GM12864 (cell line): ENCODE results near the gene RGS11.
"Not testable (repeated sequence)": the region's sequence is repeated elsewhere in the genome, so short reads cannot be mapped to it uniquely, and the experiment has no call there.

Source experiments
- DNase-seq: peaks from one replicate; pipeline ENCODE4 v3.0.0-alpha.2; 2011; ENCODE audit warnings: low read depth
- H3K4me3 ChIP-seq: 2 replicates; pipeline ENCODE4 v1.5.1; 2011; ENCODE audit warnings: mild to moderate bottlenecking, low read depth, low read length, control low read depth
- TF ChIP-seq, protein P1 (sequence below): IDR thresholded peaks from 2 replicates; pipeline ENCODE4 v1.5.1; 2011; ENCODE audit warnings: low read depth, mild to moderate bottlenecking, moderate library complexity, low read length, control low read depth, inconsistent platforms; ENCODE audit errors: missing control alignments

RGS11 gene

GRCh38 chr16:268141-269053, 7.3 kb downstream of the RGS11 start:
- H3K4me3 ChIP-seq: no peak overlapping the region
- TF ChIP-seq, protein P1, sequence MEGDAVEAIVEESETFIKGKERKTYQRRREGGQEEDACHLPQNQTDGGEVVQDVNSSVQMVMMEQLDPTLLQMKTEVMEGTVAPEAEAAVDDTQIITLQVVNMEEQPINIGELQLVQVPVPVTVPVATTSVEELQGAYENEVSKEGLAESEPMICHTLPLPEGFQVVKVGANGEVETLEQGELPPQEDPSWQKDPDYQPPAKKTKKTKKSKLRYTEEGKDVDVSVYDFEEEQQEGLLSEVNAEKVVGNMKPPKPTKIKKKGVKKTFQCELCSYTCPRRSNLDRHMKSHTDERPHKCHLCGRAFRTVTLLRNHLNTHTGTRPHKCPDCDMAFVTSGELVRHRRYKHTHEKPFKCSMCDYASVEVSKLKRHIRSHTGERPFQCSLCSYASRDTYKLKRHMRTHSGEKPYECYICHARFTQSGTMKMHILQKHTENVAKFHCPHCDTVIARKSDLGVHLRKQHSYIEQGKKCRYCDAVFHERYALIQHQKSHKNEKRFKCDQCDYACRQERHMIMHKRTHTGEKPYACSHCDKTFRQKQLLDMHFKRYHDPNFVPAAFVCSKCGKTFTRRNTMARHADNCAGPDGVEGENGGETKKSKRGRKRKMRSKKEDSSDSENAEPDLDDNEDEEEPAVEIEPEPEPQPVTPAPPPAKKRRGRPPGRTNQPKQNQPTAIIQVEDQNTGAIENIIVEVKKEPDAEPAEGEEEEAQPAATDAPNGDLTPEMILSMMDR: no peak
- DNase-seq: no peak

DNA sequence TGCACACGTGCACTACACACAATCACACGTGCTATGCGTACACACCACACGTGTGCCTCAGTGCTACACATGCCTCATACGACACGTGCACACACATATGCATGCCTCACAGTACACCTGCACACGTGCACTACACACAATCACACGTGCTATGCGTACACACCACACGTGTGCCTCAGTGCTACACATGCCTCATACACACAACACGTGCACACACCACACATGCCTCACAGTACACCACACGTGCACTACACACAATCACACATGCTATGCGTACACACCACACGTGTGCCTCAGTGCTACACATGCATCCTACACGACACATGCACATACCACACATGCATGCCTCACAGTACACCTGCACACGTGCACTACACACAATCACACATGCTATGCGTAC, 8.2 kb downstream of the RGS11 start:
- H3K4me3 ChIP-seq, DNase-seq: not testable (repeated sequence)

GRCh38 chr16:266258-267164, 9.2 kb downstream of the RGS11 start:
- no peak for DNase-seq
- H3K4me3 ChIP-seq: no peak overlapping the region
- TF ChIP-seq, protein P1: no peak

- no peak overlapping the region for H3K4me3 ChIP-seq
- TF ChIP-seq, protein P1: no peak
- no peak for DNase-seq
Observed at GRCh38 chr16:265711-266110, 10.0 kb downstream of the RGS11 start.

GRCh38 chr16:265002-265529, 10.7 kb downstream of the RGS11 start:
- TF ChIP-seq, protein P1: no peak
- no peak overlapping the region for H3K4me3 ChIP-seq
- no peak for DNase-seq

DNA sequence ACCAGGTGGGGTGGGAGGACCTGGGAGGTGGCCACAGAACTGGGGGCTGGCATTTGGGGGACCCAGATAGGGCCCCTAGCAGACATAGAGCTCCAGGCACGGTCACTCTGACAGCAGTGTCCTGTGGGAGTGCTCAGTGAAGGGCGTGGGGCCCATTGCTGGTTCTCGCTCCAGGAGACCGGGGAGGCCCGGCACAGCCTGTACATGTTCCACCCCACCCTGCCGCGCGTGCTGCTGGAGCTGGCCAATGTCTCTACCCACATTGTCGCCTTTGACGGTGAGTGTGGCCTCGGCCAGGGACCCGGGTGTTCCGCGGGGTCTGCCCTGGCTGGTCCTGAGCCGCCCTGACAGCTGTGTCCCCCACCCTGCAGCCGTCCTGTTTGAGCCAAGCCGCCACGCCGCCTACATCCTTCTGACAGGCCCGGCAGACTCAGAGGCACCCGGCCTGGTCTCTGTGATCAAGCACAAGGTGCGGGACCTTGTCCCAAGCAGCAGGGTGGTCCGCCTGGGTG, 11.2 kb downstream of the RGS11 start:
- H3K4me3 ChIP-seq: no peak overlapping the region
- no peak for DNase-seq
- TF ChIP-seq, protein P1: no peak

DNA sequence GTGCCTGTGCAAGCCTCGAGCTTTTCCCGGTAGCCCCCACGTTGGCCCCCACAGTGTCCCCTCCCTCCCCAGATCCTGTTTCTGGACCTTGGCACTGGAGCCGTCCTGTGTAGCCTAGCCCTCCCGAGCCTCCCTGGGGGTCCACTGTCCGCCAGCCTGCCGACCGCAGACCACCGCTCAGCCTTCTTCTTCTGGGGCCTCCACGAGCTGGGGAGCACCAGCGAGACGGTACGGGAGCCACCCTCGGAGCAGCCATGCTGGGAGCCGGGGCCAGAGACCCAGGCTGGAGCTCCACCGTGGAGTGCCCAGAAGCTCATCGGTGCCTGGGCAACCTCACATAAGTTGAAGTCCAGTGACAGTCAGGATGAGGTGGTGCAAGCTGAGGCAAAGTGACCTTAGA, 11.8 kb downstream of the RGS11 start:
- DNase-seq: no peak
- no peak overlapping the region for H3K4me3 ChIP-seq
- TF ChIP-seq, protein P1: no peak
